Measurements from ENCODE around the gene NTRK2. TPM values are rescaled to one million over a fixed set of nuclear protein-coding genes. Genes with fewer than 3 reads are reported as not detected.
A peak's percentile ranks its signal among the peaks of the same experiment; 100 is the strongest.

NTRK2 gene
- total RNA-seq, 1 donor from 2014 or later, result 0.98 TPM

GRCh38 chr9:84860249-84861115 lies 191.0 kb downstream of the NTRK2 start:
- no peak for TF ChIP-seq CTCF (IDR thresholded peaks at IDR 0.05)
- intact Hi-C loops (cut with DNase I), result no loop called here

DNA sequence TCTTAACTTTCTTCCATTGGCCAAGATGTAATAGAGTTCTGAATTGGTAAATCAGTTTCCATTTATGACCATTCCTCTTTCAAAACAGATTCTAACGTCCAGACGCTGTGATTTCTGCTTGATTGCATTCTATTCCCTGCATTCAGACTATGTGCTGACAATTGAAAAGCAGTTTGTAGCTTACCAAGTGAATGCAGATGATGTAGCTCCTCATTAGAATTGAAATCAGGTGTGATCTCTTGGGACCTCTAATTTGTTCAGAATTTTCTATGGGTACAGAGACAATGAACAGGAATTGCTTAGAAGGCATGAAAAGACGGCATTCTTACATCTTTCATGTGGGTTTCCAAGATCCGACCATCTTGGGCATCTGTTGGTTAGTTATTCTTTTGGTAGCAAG lies 191.9 kb downstream of the NTRK2 start:
- no peaks in the 10 kb centered on the region for H3K36me3 ChIP-seq
- intact Hi-C loops (cut with DNase I), result no loop called here
- H3K27me3 ChIP-seq, result no peaks in the 10 kb centered on the region
- no peak for TF ChIP-seq CTCF (IDR thresholded peaks at IDR 0.05)
- peak overlapping the region; percentile 49 for H3K27ac ChIP-seq
- ATAC-seq (no peak), DNase-seq (no peak)
- no peaks in the 10 kb centered on the region for H3K9me3 ChIP-seq
- peaks cover 5% of the 10 kb centered on the region for H3K4me1 ChIP-seq
- no peak overlapping the region for H3K4me3 ChIP-seq

More at GRCh38 chr9:84860249-84861115, 191.0 kb downstream of the NTRK2 start:
- Histone ChIP-seq H3K9me3 (no peaks in the 10 kb centered on the region), H3K36me3 (no peaks in the 10 kb centered on the region), H3K27me3 (no peaks in the 10 kb centered on the region), H3K27ac (no peak overlapping the region), H3K4me3 (no peak overlapping the region), H3K4me1 (peaks cover 5% of the 10 kb centered on the region)
- ATAC-seq (no peak), DNase-seq (no peak)

DNA sequence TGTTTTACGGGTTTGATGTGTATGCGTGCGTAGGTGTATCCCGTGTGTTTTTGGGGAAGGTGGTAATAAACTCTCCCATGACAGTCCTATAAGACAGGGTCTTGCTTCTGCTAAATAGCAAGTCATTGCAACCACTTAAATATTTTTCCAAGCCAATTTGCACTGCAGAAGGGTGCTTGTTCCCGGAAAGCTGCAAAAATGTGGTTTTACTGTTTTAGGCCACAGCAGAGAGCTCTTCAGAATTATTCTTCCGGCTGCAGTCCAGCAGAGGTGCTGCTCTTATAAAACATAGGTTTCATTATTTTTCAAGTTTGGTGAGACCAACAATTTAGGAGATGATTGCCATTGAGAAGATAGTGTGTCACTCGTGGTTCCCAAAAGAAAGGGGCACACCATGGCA lies 192.8 kb downstream of the NTRK2 start:
- Histone ChIP-seq H3K36me3 (no peaks in the 10 kb centered on the region), H3K4me1 (peaks cover 5% of the 10 kb centered on the region), H3K27me3 (no peaks in the 10 kb centered on the region), H3K4me3 (no peak overlapping the region), H3K27ac (peak overlapping the region; percentile 49), H3K9me3 (no peaks in the 10 kb centered on the region)
- DNase-seq, result no peak
- intact Hi-C loops (cut with DNase I), result no loop called here
- TF ChIP-seq CTCF (IDR thresholded peaks at IDR 0.05), result no peak
- ATAC-seq, result peak; percentile 28

- H3K27me3 ChIP-seq, result no peaks in the 10 kb centered on the region
- H3K36me3 ChIP-seq, result no peaks in the 10 kb centered on the region
- TF ChIP-seq CTCF (IDR thresholded peaks at IDR 0.05), result no peak
- intact Hi-C loops (cut with DNase I), result no loop called here
- ATAC-seq (peak; percentile 87), DNase-seq (no peak)
- H3K4me1 ChIP-seq, result peaks cover 5% of the 10 kb centered on the region
- H3K9me3 ChIP-seq, result no peaks in the 10 kb centered on the region
- H3K27ac ChIP-seq, result peak overlapping the region; percentile 49
- no peak overlapping the region for H3K4me3 ChIP-seq
These were observed 193.3 kb downstream of the NTRK2 start for GRCh38 chr9:84862810-84863287.

GRCh38 chr9:84863372-84863771 lies 193.8 kb downstream of the NTRK2 start:
- Histone ChIP-seq H3K27me3 (no peaks in the 10 kb centered on the region), H3K36me3 (no peaks in the 10 kb centered on the region), H3K27ac (no peak overlapping the region), H3K9me3 (no peaks in the 10 kb centered on the region), H3K4me3 (no peak overlapping the region), H3K4me1 (peaks cover 5% of the 10 kb centered on the region)
- TF ChIP-seq CTCF (IDR thresholded peaks at IDR 0.05), result no peak
- ATAC-seq (no peak), DNase-seq (no peak)
- intact Hi-C loops (cut with DNase I), result no loop called here
